ENCODE measurements around the gene CYP2R1. TPM values are rescaled to one million over a fixed set of nuclear protein-coding genes. Genes with fewer than 3 reads are reported as not detected.

CYP2R1 gene
- total RNA-seq, 1 donor from 2014 or later = 29.9 TPM

DNA sequence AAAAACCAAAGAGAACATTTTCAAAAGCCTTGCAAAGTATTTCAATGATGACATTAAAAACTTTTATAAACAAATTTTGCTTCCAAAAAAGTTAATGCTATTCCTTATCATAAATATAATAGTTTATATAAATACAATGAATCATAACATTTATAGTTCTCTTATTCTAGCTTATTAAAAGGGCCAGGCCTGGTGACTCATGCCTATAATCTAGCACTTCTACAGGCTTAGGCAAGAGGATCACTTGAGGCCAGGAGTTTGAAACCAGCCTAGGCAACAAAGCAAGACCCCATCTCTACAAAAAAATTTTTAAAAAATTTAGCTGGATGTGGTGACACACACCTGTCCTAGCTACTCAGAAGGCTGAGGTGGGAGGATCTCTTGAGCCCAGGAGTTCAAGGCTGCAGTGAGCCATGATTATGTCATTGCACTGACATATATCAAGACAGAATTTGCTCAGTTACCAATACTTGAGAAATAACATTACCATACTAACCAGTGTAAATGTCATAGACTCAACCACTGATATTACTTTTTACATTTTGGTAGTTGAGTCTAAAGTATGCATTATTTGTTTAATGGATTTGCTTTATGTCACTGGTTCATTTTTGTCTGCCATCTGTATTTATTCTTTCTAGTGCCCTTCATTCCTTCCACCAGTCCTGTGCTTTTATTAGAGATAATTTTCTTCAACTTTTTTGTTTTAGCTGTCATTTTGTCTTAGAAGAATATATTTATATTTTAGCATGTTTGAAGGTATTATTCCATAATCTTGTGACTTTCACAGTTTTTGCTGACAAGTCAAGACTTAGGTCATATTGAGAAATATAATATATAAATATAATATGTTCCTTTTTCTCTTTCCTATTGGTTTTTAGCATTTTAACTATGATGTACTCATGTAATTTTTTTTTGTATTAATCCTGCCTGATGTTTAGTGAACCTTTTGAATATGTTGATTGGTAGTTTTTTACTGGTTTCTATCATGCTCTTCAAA, 56.2 kb downstream of the CYP2R1 start:
- no peak overlapping the region for H3K9ac ChIP-seq
- Mint-ChIP-seq H3K36me3 (peaks cover 3% of the 10 kb centered on the region), H3K27ac (no peak overlapping the region), H3K9me3 (no peaks in the 10 kb centered on the region), H3K27me3 (ENCODE audit: insufficient read depth, low read depth) (no peaks in the 10 kb centered on the region), H3K4me3 (no peak overlapping the region), H3K4me1 (no peaks in the 10 kb centered on the region)
- no peaks in the 10 kb centered on the region for H3F3A ChIP-seq (ENCODE audit: low read depth)
- DNase-seq (ENCODE audit: low spot score) = no peak
- H3K36me3 ChIP-seq = no peaks in the 10 kb centered on the region
- no peaks in the 10 kb centered on the region for H3K9me3 ChIP-seq (ENCODE audit: low read depth)
- no peak overlapping the region for H2AFZ ChIP-seq (replicated peaks)
- TF ChIP-seq, protein P1, sequence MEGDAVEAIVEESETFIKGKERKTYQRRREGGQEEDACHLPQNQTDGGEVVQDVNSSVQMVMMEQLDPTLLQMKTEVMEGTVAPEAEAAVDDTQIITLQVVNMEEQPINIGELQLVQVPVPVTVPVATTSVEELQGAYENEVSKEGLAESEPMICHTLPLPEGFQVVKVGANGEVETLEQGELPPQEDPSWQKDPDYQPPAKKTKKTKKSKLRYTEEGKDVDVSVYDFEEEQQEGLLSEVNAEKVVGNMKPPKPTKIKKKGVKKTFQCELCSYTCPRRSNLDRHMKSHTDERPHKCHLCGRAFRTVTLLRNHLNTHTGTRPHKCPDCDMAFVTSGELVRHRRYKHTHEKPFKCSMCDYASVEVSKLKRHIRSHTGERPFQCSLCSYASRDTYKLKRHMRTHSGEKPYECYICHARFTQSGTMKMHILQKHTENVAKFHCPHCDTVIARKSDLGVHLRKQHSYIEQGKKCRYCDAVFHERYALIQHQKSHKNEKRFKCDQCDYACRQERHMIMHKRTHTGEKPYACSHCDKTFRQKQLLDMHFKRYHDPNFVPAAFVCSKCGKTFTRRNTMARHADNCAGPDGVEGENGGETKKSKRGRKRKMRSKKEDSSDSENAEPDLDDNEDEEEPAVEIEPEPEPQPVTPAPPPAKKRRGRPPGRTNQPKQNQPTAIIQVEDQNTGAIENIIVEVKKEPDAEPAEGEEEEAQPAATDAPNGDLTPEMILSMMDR (IDR thresholded peaks at IDR 0.05) = no peak
- no peak for TF ChIP-seq EZH2 (IDR thresholded peaks at IDR 0.05)
- no peak for TF ChIP-seq EZH2phosphoT487 (IDR thresholded peaks at IDR 0.05)
- H3K79me2 ChIP-seq (ENCODE audit: low read depth) = no peaks in the 10 kb centered on the region
- H3K4me2 ChIP-seq = no peak overlapping the region
- H3K4me1 ChIP-seq = no peaks in the 10 kb centered on the region
- no peak overlapping the region for H3K27ac ChIP-seq
- H3K27me3 ChIP-seq = no peaks in the 10 kb centered on the region
- H3K4me3 ChIP-seq = no peak overlapping the region
- no peaks in the 10 kb centered on the region for H4K20me1 ChIP-seq (ENCODE audit: low read depth)

Small RNAs within 50 kb of the gene (small RNA-seq; reads per million reads assigned to genes)
- not detected for gene CALCP

Other genes with a start within 250 kb of the CYP2R1 start
- gene PDE3B, start 248.4 kb downstream of the CYP2R1 start, total RNA-seq (ENCODE audit: low replicate concordance) = 14.3 and 15.9 TPM in 2 replicates
- gene CALCA, start 80.1 kb upstream of the CYP2R1 start, total RNA-seq (ENCODE audit: low replicate concordance) = not detected in 2 replicates
- 0.62 and 3.1 TPM in 2 replicates for gene CALCB, start 181.4 kb upstream of the CYP2R1 start, total RNA-seq (ENCODE audit: low replicate concordance)
- gene INSC, start 222.7 kb upstream of the CYP2R1 start, total RNA-seq (ENCODE audit: low replicate concordance) = 0.09 and 0.87 TPM in 2 replicates